ENCODE results near the gene AGTR2. TPM values are rescaled to one million over a fixed set of nuclear protein-coding genes. Genes with fewer than 3 reads are reported as not detected.
"Not testable (repeated sequence)": the region's sequence is repeated elsewhere in the genome, so short reads cannot be mapped to it uniquely, and the experiment has no call there.

AGTR2 gene
- total and polyA plus RNA-seq, 2 of the 4 experiments (the other 2 are of a cell fraction): not detected

DNA sequence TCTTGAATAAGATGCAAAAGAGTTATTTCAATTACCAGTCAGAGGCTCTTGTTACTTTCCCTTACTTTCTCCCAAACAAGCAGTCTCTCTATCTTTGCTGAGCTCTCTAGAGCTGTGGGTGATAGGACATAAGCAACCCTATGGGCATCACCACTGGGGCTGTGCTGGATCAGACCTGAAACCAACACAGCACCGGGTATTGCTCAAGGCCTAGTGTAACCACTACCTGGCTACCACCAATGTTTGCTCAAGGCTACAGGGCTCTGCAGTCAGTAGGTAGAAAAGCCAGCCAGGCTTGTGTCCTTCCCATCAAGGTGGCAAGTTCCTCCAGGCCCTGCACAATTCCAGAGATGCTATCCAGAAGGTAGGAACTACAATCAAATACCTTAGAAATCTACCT is 35.3 kb upstream of the AGTR2 start:
- no peak overlapping the region for H3K14ac ChIP-seq (replicated peaks; ENCODE audit: low read depth, low read length)
- BruUV-seq (replicated peaks): no TSS peak
- no peaks in the 10 kb centered on the region for H4K20me1 ChIP-seq (ENCODE audit: insufficient read depth, low read length)
- H3K36me3 ChIP-seq (ENCODE audit: control insufficient read depth, insufficient read depth, low read length): no peaks in the 10 kb centered on the region
- no peak overlapping the region for H2AFZ ChIP-seq (replicated peaks; ENCODE audit: low read length, poor library complexity)
- H3K9me3 ChIP-seq (ENCODE audit: control insufficient read depth, insufficient read depth, low read length): 0 out of 2 replicates have a peak, but pooled peaks cover 5% of the 10 kb centered on the region
- in situ Hi-C loops (cut with MboI; ENCODE audit: low sequenced_read_pairs): no loop called here
- no peak overlapping the region for H3K27ac ChIP-seq (ENCODE audit: insufficient read depth, low read length)
- H3K9ac ChIP-seq (ENCODE audit: low read depth, low read length): no peak overlapping the region
- no peak overlapping the region for H3K4me2 ChIP-seq (ENCODE audit: low read depth, low read length)
- H4K5ac ChIP-seq (ENCODE audit: low read depth, low read length): no peak overlapping the region
- DNase-seq (no peak), ATAC-seq (ENCODE audit: low read depth) (no peak)
- H3K18ac ChIP-seq (ENCODE audit: low read depth, low read length): no peak overlapping the region
- no peak overlapping the region for H2BK20ac ChIP-seq (ENCODE audit: low read depth, low read length)
- CTCF ChIA-PET: no interaction called here
- H4K8ac ChIP-seq (ENCODE audit: low read depth in 2 of 2, low read length in 2 of 2): no peak overlapping the region
- no peak overlapping the region for H2AK5ac ChIP-seq (ENCODE audit: low read depth, low read length)
- 17% methylated on average over 1 of the region's 1 CpG; no CpG with 5 or more reads in 1 of the 2 experiments for WGBS, 2 experiments (ENCODE audit: extremely low coverage in 2 of 2, insufficient read length in 1 of 2)
- H3K79me1 ChIP-seq (ENCODE audit: low read depth in 1 of 2, low read length in 2 of 2): no peaks in the 10 kb centered on the region
- H4K91ac ChIP-seq (ENCODE audit: insufficient read depth, low read depth, low read length): no peak overlapping the region
- dilution Hi-C loops (cut with HindIII; ENCODE audit: low sequenced_read_pairs, unreplicated experiment): no loop called here
- H2BK15ac ChIP-seq (ENCODE audit: low read depth, low read length): no peak overlapping the region
- POLR2A ChIA-PET (ENCODE audit: unreplicated experiment): no interaction called here
- H2AK9ac ChIP-seq (replicated peaks; ENCODE audit: low read depth, low read length, poor library complexity): no peak overlapping the region
- H3K4ac ChIP-seq (ENCODE audit: low read depth, low read length): no peak overlapping the region
- no peak overlapping the region for H3K4me3 ChIP-seq (ENCODE audit: insufficient read depth, low read depth, low read length)
- H3K4me1 ChIP-seq (ENCODE audit: control insufficient read depth, insufficient read depth, low read length): no peaks in the 10 kb centered on the region
- TF ChIP-seq MAFK (IDR thresholded peaks at IDR 0.05; ENCODE audit: low read depth, low read length) (no peak), RFX5 (IDR thresholded peaks at IDR 0.05; ENCODE audit: low read depth, low read length) (no peak), RAD21 (IDR thresholded peaks at IDR 0.05; ENCODE audit: low read length) (no peak)
- TF ChIP-seq, protein P1, sequence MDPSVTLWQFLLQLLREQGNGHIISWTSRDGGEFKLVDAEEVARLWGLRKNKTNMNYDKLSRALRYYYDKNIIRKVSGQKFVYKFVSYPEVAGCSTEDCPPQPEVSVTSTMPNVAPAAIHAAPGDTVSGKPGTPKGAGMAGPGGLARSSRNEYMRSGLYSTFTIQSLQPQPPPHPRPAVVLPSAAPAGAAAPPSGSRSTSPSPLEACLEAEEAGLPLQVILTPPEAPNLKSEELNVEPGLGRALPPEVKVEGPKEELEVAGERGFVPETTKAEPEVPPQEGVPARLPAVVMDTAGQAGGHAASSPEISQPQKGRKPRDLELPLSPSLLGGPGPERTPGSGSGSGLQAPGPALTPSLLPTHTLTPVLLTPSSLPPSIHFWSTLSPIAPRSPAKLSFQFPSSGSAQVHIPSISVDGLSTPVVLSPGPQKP (IDR thresholded peaks at IDR 0.05; ENCODE audit: borderline replicate concordance, low read depth, low read length): no peak
- intact Hi-C loops (cut with micrococcal nuclease): no loop called here
- no peak overlapping the region for H2BK5ac ChIP-seq (ENCODE audit: low read depth, low read length, poor library complexity, severe bottlenecking)
- no peak overlapping the region for H3K56ac ChIP-seq (ENCODE audit: extremely low read depth, insufficient read depth, low read length)
- H3K27me3 ChIP-seq (ENCODE audit: control insufficient read depth, insufficient read depth, low read length): peaks cover 2% of the 10 kb centered on the region; the same call in 1 of the 2 replicates
- no peak overlapping the region for H3K23ac ChIP-seq (ENCODE audit: low read depth, low read length)
- no peak overlapping the region for H2BK120ac ChIP-seq (ENCODE audit: low read depth, low read length)
- H3K9me1 ChIP-seq (ENCODE audit: insufficient read depth, low read length): no peaks in the 10 kb centered on the region

DNA sequence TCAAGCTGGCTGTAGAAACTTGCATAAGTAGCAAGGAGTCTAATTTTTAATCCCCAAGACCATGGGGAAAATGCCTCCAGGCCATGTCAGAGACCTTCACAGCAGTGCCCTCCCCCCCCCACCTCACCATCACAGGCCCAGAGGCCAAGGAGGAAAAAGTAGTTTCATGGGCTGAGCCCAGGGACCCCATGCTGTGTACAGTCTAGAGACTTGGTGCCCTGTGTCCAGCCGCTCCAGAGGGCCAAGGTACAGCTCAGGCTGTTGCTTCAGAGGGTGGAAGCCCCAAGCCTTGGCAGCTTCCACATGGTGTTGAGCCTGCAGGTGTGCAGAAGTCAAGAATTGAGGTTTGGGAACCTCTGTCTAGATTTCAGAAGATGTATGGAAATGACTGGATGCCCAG is 29.3 kb upstream of the AGTR2 start:
- H3K56ac ChIP-seq (ENCODE audit: extremely low read depth, insufficient read depth, low read length); H2BK5ac ChIP-seq (ENCODE audit: low read depth, low read length, poor library complexity, severe bottlenecking); H3K4me1 ChIP-seq (ENCODE audit: control insufficient read depth, insufficient read depth, low read length); H4K20me1 ChIP-seq (ENCODE audit: insufficient read depth, low read length); H3K18ac ChIP-seq (ENCODE audit: low read depth, low read length); ATAC-seq (ENCODE audit: low read depth); H2AFZ ChIP-seq (replicated peaks; ENCODE audit: low read length, poor library complexity); BruUV-seq (replicated peaks); H3K79me1 ChIP-seq (ENCODE audit: low read depth in 1 of 2, low read length in 2 of 2); H3K9ac ChIP-seq (ENCODE audit: low read depth, low read length); H4K8ac ChIP-seq (ENCODE audit: low read depth in 2 of 2, low read length in 2 of 2); in situ Hi-C loops (cut with MboI; ENCODE audit: low sequenced_read_pairs); H3K4me2 ChIP-seq (ENCODE audit: low read depth, low read length); intact Hi-C loops (cut with micrococcal nuclease); H2BK15ac ChIP-seq (ENCODE audit: low read depth, low read length); H3K27me3 ChIP-seq (ENCODE audit: control insufficient read depth, insufficient read depth, low read length); H3K4me3 ChIP-seq (ENCODE audit: insufficient read depth, low read depth, low read length); dilution Hi-C loops (cut with HindIII; ENCODE audit: low sequenced_read_pairs, unreplicated experiment); H3K36me3 ChIP-seq (ENCODE audit: control insufficient read depth, insufficient read depth, low read length); H2AK9ac ChIP-seq (replicated peaks; ENCODE audit: low read depth, low read length, poor library complexity); CTCF ChIA-PET; H2BK120ac ChIP-seq (ENCODE audit: low read depth, low read length); H3K9me3 ChIP-seq (ENCODE audit: control insufficient read depth, insufficient read depth, low read length); POLR2A ChIA-PET (ENCODE audit: unreplicated experiment); DNase-seq; H4K91ac ChIP-seq (ENCODE audit: insufficient read depth, low read depth, low read length); H4K5ac ChIP-seq (ENCODE audit: low read depth, low read length); H3K14ac ChIP-seq (replicated peaks; ENCODE audit: low read depth, low read length); H2BK20ac ChIP-seq (ENCODE audit: low read depth, low read length); H3K4ac ChIP-seq (ENCODE audit: low read depth, low read length); H3K9me1 ChIP-seq (ENCODE audit: insufficient read depth, low read length); H3K23ac ChIP-seq (ENCODE audit: low read depth, low read length); H2AK5ac ChIP-seq (ENCODE audit: low read depth, low read length); H3K27ac ChIP-seq (ENCODE audit: insufficient read depth, low read length): not testable (repeated sequence)
- WGBS, 2 experiments (ENCODE audit: extremely low coverage in 2 of 2, insufficient read length in 1 of 2): 57% methylated on average over 1 of the region's 1 CpG; no CpG with 5 or more reads in 1 of the 2 experiments
